ENCODE data around the gene HAUS1. TPM values are rescaled to one million over a fixed set of nuclear protein-coding genes. Genes with fewer than 3 reads are reported as not detected.

HAUS1 gene
- total RNA-seq, 1 experiment from 2014 or later: 58.7 TPM

DNA sequence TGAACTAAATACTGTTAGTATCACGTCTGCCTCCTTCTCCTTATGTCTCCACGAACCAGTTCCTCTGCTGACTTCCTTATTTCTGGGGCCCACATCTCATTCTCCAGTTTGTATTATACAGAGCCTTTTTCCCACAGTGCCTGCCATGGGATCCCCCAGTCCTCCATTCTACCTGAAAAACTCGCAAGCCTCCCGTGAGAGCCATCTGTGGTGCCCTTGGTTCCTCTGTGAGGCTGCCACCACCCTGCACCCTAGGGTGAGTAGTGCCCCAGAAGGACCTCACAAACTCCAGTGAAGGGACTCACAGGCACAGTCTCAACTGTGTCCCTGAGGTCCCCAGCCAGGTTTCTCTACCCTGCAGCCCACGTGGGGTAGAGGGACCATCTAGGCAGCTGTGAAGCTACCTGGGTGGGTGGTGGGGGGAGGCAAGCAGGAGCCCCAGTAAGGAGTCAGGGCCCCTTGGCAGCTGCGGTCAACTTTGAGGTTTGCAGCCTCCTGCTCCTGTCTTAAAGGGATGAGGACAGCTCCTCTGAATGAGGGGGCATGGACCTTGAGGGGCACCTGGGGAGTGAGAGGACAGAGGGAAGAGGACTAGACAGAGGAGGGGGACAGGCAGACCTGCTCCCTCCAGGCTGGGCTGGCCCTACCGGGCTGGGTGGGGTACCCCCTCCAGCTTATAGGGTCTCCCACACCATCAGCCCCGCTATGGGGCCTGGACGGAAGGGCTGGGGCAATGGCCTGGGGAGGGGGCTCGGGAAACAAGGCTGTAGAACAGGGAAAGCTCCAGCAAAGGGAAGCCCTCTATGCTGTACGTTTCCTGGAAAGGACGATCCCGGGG, 33.2 kb upstream of the HAUS1 start:
- POLR2A ChIA-PET: no interaction called here
- H3K4me1 Mint-ChIP-seq: peaks cover 7% of the 10 kb centered on the region; the same call in 1 of the 2 replicates
- ATAC-seq: peak; percentile 9

DNA sequence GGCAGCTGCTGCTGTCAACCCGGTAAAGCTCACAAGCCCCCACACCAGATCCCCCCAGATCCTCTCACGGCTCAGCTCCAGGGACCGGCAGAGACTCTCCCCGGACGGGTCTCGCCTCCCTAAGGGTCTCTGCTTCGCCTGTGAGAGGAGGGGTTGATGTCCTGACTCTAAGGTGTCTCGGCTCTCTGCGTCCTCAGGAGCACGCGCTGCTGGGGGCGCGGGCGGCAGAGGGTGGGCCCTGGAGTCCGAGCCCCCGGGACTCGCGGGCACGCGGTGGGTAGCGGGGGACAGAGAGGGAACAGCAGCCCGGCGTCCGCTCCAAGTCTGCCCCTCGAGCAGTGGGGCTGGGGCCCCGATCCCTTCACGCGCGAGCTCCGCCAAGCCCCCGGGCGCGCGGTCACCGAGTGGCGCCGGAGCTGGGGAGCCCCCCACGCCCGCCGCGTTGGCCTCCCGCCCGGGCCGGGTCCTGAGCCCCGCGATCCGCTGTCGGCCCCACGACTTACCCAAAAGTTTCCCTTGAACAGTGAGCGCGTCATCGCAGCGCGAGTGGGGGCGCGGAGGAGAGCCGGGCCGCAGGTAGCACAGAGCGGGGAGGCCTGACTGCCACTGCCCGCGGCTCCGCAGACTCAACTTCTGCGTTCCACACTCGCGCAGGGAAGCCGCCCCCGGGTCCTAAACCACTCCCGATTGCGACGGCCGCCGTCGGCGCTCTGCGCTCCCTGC, 32.4 kb upstream of the HAUS1 start, which contains the start of gene PSTPIP2:
PSTPIP2 (minus strand) TSS at position 608 of the 723 bp plus-strand sequence; CDS start at position 536, 72 bp downstream.
- ATAC-seq (peak; percentile 54), DNase-seq (ENCODE audit: low spot score) (peak; percentile 63)
- ChIA-PET POLR2A (interaction anchor here (0.6 kb wide), 1 partner anchor 32 kb away, joined by 5 read pairs; no protein-coding TSS in a partner anchor), CTCF (interaction anchor here (0.6 to 2.4 kb wide), 3 partner anchors 162 to 410 kb away, joined by 3 to 28 read pairs (median 4); no protein-coding TSS in a partner anchor)
- Mint-ChIP-seq H3K27ac (no peak within 1 kb of the TSS), H3K36me3 (peaks cover 2% of the 10 kb centered on the region; the same call in 1 of the 2 replicates), H3K4me3 (peak within 1 kb of the TSS; percentile 72), H3K27me3 (ENCODE audit: low read depth) (peaks cover 37% of the 10 kb centered on the region), H3K4me1 (peaks cover 7% of the 10 kb centered on the region; the same call in 1 of the 2 replicates), H3K9me3 (peaks cover 3% of the 10 kb centered on the region; the same call in 1 of the 2 replicates)
- TF ChIP-seq, protein P1, sequence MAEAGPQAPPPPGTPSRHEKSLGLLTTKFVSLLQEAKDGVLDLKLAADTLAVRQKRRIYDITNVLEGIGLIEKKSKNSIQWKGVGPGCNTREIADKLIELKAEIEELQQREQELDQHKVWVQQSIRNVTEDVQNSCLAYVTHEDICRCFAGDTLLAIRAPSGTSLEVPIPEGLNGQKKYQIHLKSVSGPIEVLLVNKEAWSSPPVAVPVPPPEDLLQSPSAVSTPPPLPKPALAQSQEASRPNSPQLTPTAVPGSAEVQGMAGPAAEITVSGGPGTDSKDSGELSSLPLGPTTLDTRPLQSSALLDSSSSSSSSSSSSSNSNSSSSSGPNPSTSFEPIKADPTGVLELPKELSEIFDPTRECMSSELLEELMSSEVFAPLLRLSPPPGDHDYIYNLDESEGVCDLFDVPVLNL (CRISPR knock-in tag; IDR thresholded peaks at IDR 0.05; ENCODE audit: borderline replicate concordance, low read depth): 0 out of 2 replicates have a peak, but pooled peaks have one; percentile 33
- TF ChIP-seq, protein P2, sequence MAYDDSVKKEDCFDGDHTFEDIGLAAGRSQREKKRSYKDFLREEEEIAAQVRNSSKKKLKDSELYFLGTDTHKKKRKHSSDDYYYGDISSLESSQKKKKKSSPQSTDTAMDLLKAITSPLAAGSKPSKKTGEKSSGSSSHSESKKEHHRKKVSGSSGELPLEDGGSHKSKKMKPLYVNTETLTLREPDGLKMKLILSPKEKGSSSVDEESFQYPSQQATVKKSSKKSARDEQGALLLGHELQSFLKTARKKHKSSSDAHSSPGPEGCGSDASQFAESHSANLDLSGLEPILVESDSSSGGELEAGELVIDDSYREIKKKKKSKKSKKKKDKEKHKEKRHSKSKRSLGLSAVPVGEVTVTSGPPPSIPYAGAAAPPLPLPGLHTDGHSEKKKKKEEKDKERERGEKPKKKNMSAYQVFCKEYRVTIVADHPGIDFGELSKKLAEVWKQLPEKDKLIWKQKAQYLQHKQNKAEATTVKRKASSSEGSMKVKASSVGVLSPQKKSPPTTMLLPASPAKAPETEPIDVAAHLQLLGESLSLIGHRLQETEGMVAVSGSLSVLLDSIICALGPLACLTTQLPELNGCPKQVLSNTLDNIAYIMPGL (CRISPR knock-in tag; IDR thresholded peaks at IDR 0.05): peak; percentile 71
- TF ChIP-seq CBFB (CRISPR knock-in tag; IDR thresholded peaks at IDR 0.05; ENCODE audit: low read depth) (0 out of 2 replicates have a peak, but pooled peaks have one; percentile 21), FOXP1 (CRISPR knock-in tag; IDR thresholded peaks at IDR 0.05; ENCODE audit: borderline replicate concordance) (0 out of 2 replicates have a peak, but pooled peaks have one; percentile 47), HMGA2 (CRISPR knock-in tag; IDR thresholded peaks at IDR 0.05) (no peak), ELF4 (CRISPR knock-in tag; IDR thresholded peaks at IDR 0.05; ENCODE audit: low read depth) (0 out of 2 replicates have a peak, but pooled peaks have one; percentile 38), OVOL2 (CRISPR knock-in tag; IDR thresholded peaks at IDR 0.05; ENCODE audit: borderline replicate concordance) (no peak), GABPB1 (CRISPR knock-in tag; IDR thresholded peaks at IDR 0.05) (no peak), NR3C1 (CRISPR knock-in tag; conservative IDR thresholded peaks at IDR 0.05; ENCODE audit: low read depth) (no peak)
- TF ChIP-seq, protein P3, sequence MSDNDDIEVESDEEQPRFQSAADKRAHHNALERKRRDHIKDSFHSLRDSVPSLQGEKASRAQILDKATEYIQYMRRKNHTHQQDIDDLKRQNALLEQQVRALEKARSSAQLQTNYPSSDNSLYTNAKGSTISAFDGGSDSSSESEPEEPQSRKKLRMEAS (CRISPR knock-in tag; IDR thresholded peaks at IDR 0.05): 0 out of 2 replicates have a peak, but pooled peaks have one; percentile 25

More for the DNA sequence above, 33.2 kb upstream of the HAUS1 start:
- H3K27ac Mint-ChIP-seq: no peak overlapping the region
- H3K36me3 Mint-ChIP-seq: no peaks in the 10 kb centered on the region
- H3K9me3 Mint-ChIP-seq: peaks cover 3% of the 10 kb centered on the region; the same call in 1 of the 2 replicates
- TF ChIP-seq ZNF317 (CRISPR knock-in tag; IDR thresholded peaks at IDR 0.05; ENCODE audit: borderline replicate concordance, low read depth): no peak
- TF ChIP-seq, protein P4, sequence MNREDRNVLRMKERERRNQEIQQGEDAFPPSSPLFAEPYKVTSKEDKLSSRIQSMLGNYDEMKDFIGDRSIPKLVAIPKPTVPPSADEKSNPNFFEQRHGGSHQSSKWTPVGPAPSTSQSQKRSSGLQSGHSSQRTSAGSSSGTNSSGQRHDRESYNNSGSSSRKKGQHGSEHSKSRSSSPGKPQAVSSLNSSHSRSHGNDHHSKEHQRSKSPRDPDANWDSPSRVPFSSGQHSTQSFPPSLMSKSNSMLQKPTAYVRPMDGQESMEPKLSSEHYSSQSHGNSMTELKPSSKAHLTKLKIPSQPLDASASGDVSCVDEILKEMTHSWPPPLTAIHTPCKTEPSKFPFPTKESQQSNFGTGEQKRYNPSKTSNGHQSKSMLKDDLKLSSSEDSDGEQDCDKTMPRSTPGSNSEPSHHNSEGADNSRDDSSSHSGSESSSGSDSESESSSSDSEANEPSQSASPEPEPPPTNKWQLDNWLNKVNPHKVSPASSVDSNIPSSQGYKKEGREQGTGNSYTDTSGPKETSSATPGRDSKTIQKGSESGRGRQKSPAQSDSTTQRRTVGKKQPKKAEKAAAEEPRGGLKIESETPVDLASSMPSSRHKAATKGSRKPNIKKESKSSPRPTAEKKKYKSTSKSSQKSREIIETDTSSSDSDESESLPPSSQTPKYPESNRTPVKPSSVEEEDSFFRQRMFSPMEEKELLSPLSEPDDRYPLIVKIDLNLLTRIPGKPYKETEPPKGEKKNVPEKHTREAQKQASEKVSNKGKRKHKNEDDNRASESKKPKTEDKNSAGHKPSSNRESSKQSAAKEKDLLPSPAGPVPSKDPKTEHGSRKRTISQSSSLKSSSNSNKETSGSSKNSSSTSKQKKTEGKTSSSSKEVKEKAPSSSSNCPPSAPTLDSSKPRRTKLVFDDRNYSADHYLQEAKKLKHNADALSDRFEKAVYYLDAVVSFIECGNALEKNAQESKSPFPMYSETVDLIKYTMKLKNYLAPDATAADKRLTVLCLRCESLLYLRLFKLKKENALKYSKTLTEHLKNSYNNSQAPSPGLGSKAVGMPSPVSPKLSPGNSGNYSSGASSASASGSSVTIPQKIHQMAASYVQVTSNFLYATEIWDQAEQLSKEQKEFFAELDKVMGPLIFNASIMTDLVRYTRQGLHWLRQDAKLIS (CRISPR knock-in tag; IDR thresholded peaks at IDR 0.05; ENCODE audit: borderline replicate concordance): no peak
- TF ChIP-seq SMAD4 (CRISPR knock-in tag; IDR thresholded peaks at IDR 0.05): no peak
- TF ChIP-seq, protein P5, sequence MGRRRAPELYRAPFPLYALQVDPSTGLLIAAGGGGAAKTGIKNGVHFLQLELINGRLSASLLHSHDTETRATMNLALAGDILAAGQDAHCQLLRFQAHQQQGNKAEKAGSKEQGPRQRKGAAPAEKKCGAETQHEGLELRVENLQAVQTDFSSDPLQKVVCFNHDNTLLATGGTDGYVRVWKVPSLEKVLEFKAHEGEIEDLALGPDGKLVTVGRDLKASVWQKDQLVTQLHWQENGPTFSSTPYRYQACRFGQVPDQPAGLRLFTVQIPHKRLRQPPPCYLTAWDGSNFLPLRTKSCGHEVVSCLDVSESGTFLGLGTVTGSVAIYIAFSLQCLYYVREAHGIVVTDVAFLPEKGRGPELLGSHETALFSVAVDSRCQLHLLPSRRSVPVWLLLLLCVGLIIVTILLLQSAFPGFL (CRISPR knock-in tag; IDR thresholded peaks at IDR 0.05; ENCODE audit: borderline replicate concordance): no peak
- TF ChIP-seq, protein P6, sequence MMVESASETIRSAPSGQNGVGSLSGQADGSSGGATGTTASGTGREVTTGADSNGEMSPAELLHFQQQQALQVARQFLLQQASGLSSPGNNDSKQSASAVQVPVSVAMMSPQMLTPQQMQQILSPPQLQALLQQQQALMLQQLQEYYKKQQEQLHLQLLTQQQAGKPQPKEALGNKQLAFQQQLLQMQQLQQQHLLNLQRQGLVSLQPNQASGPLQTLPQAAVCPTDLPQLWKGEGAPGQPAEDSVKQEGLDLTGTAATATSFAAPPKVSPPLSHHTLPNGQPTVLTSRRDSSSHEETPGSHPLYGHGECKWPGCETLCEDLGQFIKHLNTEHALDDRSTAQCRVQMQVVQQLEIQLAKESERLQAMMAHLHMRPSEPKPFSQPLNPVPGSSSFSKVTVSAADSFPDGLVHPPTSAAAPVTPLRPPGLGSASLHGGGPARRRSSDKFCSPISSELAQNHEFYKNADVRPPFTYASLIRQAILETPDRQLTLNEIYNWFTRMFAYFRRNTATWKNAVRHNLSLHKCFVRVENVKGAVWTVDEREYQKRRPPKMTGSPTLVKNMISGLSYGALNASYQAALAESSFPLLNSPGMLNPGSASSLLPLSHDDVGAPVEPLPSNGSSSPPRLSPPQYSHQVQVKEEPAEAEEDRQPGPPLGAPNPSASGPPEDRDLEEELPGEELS (CRISPR knock-in tag; IDR thresholded peaks at IDR 0.05): no peak
- TF ChIP-seq, protein P7, sequence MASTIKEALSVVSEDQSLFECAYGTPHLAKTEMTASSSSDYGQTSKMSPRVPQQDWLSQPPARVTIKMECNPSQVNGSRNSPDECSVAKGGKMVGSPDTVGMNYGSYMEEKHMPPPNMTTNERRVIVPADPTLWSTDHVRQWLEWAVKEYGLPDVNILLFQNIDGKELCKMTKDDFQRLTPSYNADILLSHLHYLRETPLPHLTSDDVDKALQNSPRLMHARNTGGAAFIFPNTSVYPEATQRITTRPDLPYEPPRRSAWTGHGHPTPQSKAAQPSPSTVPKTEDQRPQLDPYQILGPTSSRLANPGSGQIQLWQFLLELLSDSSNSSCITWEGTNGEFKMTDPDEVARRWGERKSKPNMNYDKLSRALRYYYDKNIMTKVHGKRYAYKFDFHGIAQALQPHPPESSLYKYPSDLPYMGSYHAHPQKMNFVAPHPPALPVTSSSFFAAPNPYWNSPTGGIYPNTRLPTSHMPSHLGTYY (CRISPR knock-in tag; IDR thresholded peaks at IDR 0.05): no peak
- TF ChIP-seq EMX1 (CRISPR knock-in tag; IDR thresholded peaks at IDR 0.05): no peak
- peaks cover 37% of the 10 kb centered on the region for H3K27me3 Mint-ChIP-seq (ENCODE audit: low read depth)
- CTCF ChIA-PET: interaction anchor here (0.6 to 0.9 kb wide), 2 partner anchors 161 to 409 kb away, joined by 3 to 4 read pairs; no protein-coding TSS in a partner anchor
- H3K4me3 Mint-ChIP-seq: peak overlapping the region; percentile 63
- no peak for DNase-seq (ENCODE audit: low spot score)

Measured in WTC11 (cell line).